Endothelial cell of umbilical vein (primary cell): Measurements from ENCODE around the gene AATF. TPM values are rescaled to one million over a fixed set of nuclear protein-coding genes. Genes with fewer than 3 reads are reported as not detected.

Experiments
- BruUV-seq: library from RNA; stranded (reverse); fragments of 400-500 nt; replicated peaks from 2 replicates; lab custom pipeline; 2021; lab: Mats Ljungman, UMichigan
- CTCF ChIA-PET: fragments of 300-600, 350-600 bp; sonication (Branson Sonifier 250); formaldehyde crosslinking; loops from one replicate; lab custom pipeline; 2021; ENCODE audit warnings: antibody characterized with exemption, inconsistent platforms; lab: Charles Lee
- POLR2A ChIA-PET: fragments of 300-600, 350-600 bp; sonication (Branson Sonifier 250); formaldehyde crosslinking; loops from one replicate; lab custom pipeline; 2021; ENCODE audit warnings: antibody characterized with exemption, inconsistent platforms; lab: Charles Lee
- DNase-seq: peaks from one replicate; pipeline ENCODE4 v3.0.0-alpha.2; 2011; ENCODE audit warnings: low read depth, low spot score
- FAIRE-seq: peaks from 2 replicates; lab custom pipeline; 2011; peaks lifted over from hg19 to GRCh38; lab: Jason Lieb, UNC
- H2AFZ ChIP-seq: 2 replicates; pipeline ENCODE4 v1.6.0; 2012; ENCODE audit warnings: low read depth, low read length, control low read depth, inconsistent platforms
- H3K27ac ChIP-seq: 2 replicates; pipeline ENCODE4 v1.5.1; 2011; ENCODE audit warnings: low read depth, mild to moderate bottlenecking, control low read depth, low read length, moderate library complexity; ENCODE audit not compliant: insufficient read depth
- H3K27me3 ChIP-seq, 2 experiments: 2 replicates each; pipeline versions ENCODE4 v1.6.0 to v1.6.1; 2011; ENCODE audit warnings: low read length in 2 of 2, mixed read lengths in 1 of 2; ENCODE audit not compliant: control insufficient read depth in 2 of 2, insufficient read depth in 2 of 2
- H3K36me3 ChIP-seq, 2 experiments: 2 replicates in 1 of 2; 3 replicates in 1 of 2; pipeline ENCODE4 v1.5.1; 2011; ENCODE audit warnings: low read length in 2 of 2, mild to moderate bottlenecking in 1 of 2, moderate library complexity in 1 of 2; ENCODE audit not compliant: control insufficient read depth in 2 of 2, insufficient read depth in 2 of 2; ENCODE audit errors: extremely low read depth in 1 of 2
- H3K4me1 ChIP-seq: 3 replicates; pipeline ENCODE4 v1.5.1; 2011; ENCODE audit warnings: mild to moderate bottlenecking, low read length; ENCODE audit not compliant: control insufficient read depth, insufficient read depth; ENCODE audit errors: extremely low read depth
- H3K4me2 ChIP-seq: 2 replicates; pipeline ENCODE4 v1.6.1; 2011; ENCODE audit warnings: low read length, control low read depth, mixed read lengths; ENCODE audit not compliant: insufficient read depth
- H3K4me3 ChIP-seq, 3 experiments: fragments of 200-600 bp in 1 of 3; sonication (generic), shearing (Covaris generic) in 1 of 3; replicated peaks in 1 of 3; 2 replicates each; pipeline ENCODE4 v1.5.1; 2011 to 2016; ENCODE audit warnings: control low read depth in 3 of 3, low read length in 3 of 3, mild to moderate bottlenecking in 2 of 3, inconsistent platforms in 1 of 3, low read depth in 1 of 3, moderate library complexity in 1 of 3; ENCODE audit not compliant: insufficient read depth in 1 of 3
- H3K79me2 ChIP-seq: 2 replicates; pipeline ENCODE4 v1.6.0; 2012; ENCODE audit warnings: low read length, inconsistent platforms; ENCODE audit not compliant: control insufficient read depth, insufficient read depth
- H3K9ac ChIP-seq: replicated peaks from 2 replicates; pipeline ENCODE3; 2011; ENCODE audit warnings: low read length, control low read depth; ENCODE audit not compliant: insufficient read depth; ENCODE audit errors: extremely low read depth
- H3K9me1 ChIP-seq: replicated peaks from 3 replicates; pipeline ENCODE4 v1.6.0; 2011; ENCODE audit warnings: mild to moderate bottlenecking, low read length; ENCODE audit not compliant: control insufficient read depth, insufficient read depth; ENCODE audit errors: extremely low read depth
- H3K9me3 ChIP-seq: replicated peaks from 2 replicates; pipeline ENCODE4 v1.5.1; 2012; ENCODE audit warnings: low read length, inconsistent platforms; ENCODE audit not compliant: control insufficient read depth, insufficient read depth
- H4K20me1 ChIP-seq: replicated peaks from 2 replicates; pipeline ENCODE3; 2011; ENCODE audit warnings: mild to moderate bottlenecking, low read length; ENCODE audit not compliant: control insufficient read depth, insufficient read depth; ENCODE audit errors: extremely low read depth
- EZH2 ChIP-seq: IDR thresholded peaks from 2 replicates; pipeline ENCODE4 v1.6.1; 2012; ENCODE audit warnings: borderline replicate concordance, low read depth, mild to moderate bottlenecking, moderate library complexity, low read length, inconsistent platforms; ENCODE audit not compliant: severe bottlenecking
- MAX ChIP-seq: IDR thresholded peaks from 2 replicates; pipeline ENCODE4 v1.6.1; 2011; ENCODE audit not compliant: insufficient read depth, insufficient read length
- MYC ChIP-seq: IDR thresholded peaks from one replicate; pipeline ENCODE4 v1.6.1; 2011; ENCODE audit warnings: mild to moderate bottlenecking, low read depth, low read length
- POLR2A ChIP-seq: IDR thresholded peaks from 2 replicates; pipeline ENCODE4 v1.6.1; 2012; ENCODE audit warnings: low read depth, mild to moderate bottlenecking, control low read depth, low read length
- dilution Hi-C: fragments of 300-500 bp; cut with MboI; formaldehyde crosslinking; loops from one replicate; pipeline ENCODE4 v1.15.0; 2019; ENCODE audit warnings: low sequenced_read_pairs; ENCODE audit not compliant: extremely low pct_ligation_motif_present
- intact Hi-C: fragments of 100-400 bp; cut with micrococcal nuclease; formaldehyde crosslinking; loops from one replicate; pipeline ENCODE4 v1.10.0; 2022
- polyA plus RNA-seq, 4 experiments: library from polyadenylated mRNA; depleted of rRNA in 3 of 4; stranded (reverse) in 3 of 4; unstranded in 1 of 4; fragments of >200 nt; gene quantifications; 2 replicates each; pipeline versions ENCODE4 v1.2.1 to v1.2.3, GENCODE V29; 2011 to 2012; ENCODE audit warnings: missing spikeins in 1 of 4
- total RNA-seq: library from RNA; stranded (reverse); gene quantifications from 2 replicates; pipeline ENCODE4 v1.2.3, GENCODE V29; 2021
- TF ChIP-seq, protein P1 (sequence below), 2 donors: IDR thresholded peaks; 1 replicate in 1 of 2; 2 replicates in 1 of 2; pipeline ENCODE4 v1.5.1; 2011; ENCODE audit warnings: low read length in 2 of 2, mild to moderate bottlenecking in 2 of 2, moderate library complexity in 2 of 2, control low read depth in 1 of 2, inconsistent platforms in 1 of 2, low read depth in 1 of 2; ENCODE audit not compliant: insufficient read depth in 1 of 2; ENCODE audit errors: extremely low read depth in 1 of 2

AATF gene
- total and polyA plus RNA-seq, 2 donors (not counting 3 experiments of a cell fraction or from before 2014, with no cell fraction given): 15.7 to 47.2 TPM

- FAIRE-seq (no peak), DNase-seq (no peak)
- ChIA-PET POLR2A (no interaction called here), CTCF (no interaction called here)
- Histone ChIP-seq H4K20me1 (no peaks in the 10 kb centered on the region), H3K36me3 (no peaks in the 10 kb centered on the region), H2AFZ (no peak overlapping the region), H3K4me1 (no peaks in the 10 kb centered on the region), H3K4me2 (no peak overlapping the region), H3K79me2 (no peaks in the 10 kb centered on the region), H3K27me3 (peaks cover 75 to 77% of the 10 kb centered on the region in 2 experiments), H3K9ac (no peak overlapping the region), H3K27ac (no peak overlapping the region), H3K9me1 (no peaks in the 10 kb centered on the region), H3K4me3 (no peak overlapping the region), H3K9me3 (no peaks in the 10 kb centered on the region)
- intact Hi-C loops: no loop called here
- dilution Hi-C loops: no loop called here
- no TSS peak for BruUV-seq
- TF ChIP-seq POLR2A: no peak
- no peak for TF ChIP-seq MYC
- TF ChIP-seq EZH2: peak; percentile 30
- TF ChIP-seq MAX: no peak
- TF ChIP-seq, protein P1, sequence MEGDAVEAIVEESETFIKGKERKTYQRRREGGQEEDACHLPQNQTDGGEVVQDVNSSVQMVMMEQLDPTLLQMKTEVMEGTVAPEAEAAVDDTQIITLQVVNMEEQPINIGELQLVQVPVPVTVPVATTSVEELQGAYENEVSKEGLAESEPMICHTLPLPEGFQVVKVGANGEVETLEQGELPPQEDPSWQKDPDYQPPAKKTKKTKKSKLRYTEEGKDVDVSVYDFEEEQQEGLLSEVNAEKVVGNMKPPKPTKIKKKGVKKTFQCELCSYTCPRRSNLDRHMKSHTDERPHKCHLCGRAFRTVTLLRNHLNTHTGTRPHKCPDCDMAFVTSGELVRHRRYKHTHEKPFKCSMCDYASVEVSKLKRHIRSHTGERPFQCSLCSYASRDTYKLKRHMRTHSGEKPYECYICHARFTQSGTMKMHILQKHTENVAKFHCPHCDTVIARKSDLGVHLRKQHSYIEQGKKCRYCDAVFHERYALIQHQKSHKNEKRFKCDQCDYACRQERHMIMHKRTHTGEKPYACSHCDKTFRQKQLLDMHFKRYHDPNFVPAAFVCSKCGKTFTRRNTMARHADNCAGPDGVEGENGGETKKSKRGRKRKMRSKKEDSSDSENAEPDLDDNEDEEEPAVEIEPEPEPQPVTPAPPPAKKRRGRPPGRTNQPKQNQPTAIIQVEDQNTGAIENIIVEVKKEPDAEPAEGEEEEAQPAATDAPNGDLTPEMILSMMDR (IDR thresholded peaks at IDR 0.05; ENCODE audit: extremely low read depth in 1 of 2, insufficient read depth in 1 of 2, low read depth in 1 of 2, low read length in 2 of 2): no peak
Observed at GRCh38 chr17:36928471-36929345, 20.0 kb upstream of the AATF start.
